HCT116 (cell line): Measurements from ENCODE around the gene NDUFB3. TPM values are rescaled to one million over a fixed set of nuclear protein-coding genes. Genes with fewer than 3 reads are reported as not detected.

Source experiments
- ATAC-seq: fragments of 200-7000 bp; cut with Tn5 transposase; 2 replicates; pipeline ENCODE4 v1.9.1; 2020; ENCODE audit warnings: mild to moderate bottlenecking, moderate library complexity
- BruUV-seq: library from RNA; stranded (reverse); fragments of 400-500 nt; replicated peaks from 2 replicates; lab custom pipeline; 2021; lab: Mats Ljungman, UMichigan
- CTCF ChIA-PET: fragments of 300-600 bp; sonication (Branson Sonifier 250); formaldehyde crosslinking; loops from one replicate; lab custom pipeline; 2021; ENCODE audit warnings: antibody characterized with exemption; lab: Charles Lee
- POLR2A ChIA-PET: fragments of 300-600, 350-600 bp; sonication (Branson Sonifier 250); formaldehyde crosslinking; loops from one replicate; lab custom pipeline; 2021; ENCODE audit warnings: antibody characterized with exemption; lab: Charles Lee
- RAD21 ChIA-PET, 2 experiments: fragments of 300-600 bp; sonication (Branson Sonifier 250); formaldehyde crosslinking; loops; one replicate each; lab custom pipeline; 2023; ENCODE audit warnings: low total read pairs in 2 of 2; ENCODE audit not compliant: uncharacterized antibody in 2 of 2, unreplicated experiment in 2 of 2, low non-redundant PET in 1 of 2; lab: Charles Lee
- DNase-seq: peaks from one replicate; pipeline ENCODE4 v3.0.0-alpha.2; 2010; ENCODE audit warnings: low read depth, low spot score
- H2AFZ ChIP-seq: fragments of 200-600 bp; shearing (Covaris generic), sonication (generic); 2 replicates; pipeline ENCODE4 v1.6.1; 2017; ENCODE audit warnings: low read depth, mixed run types, mixed read lengths, antibody characterized with exemption, low read length; ENCODE audit not compliant: poor library complexity, severe bottlenecking
- H3K27ac ChIP-seq: 2 replicates; pipeline ENCODE4 v1.5.1; 2012; ENCODE audit warnings: low read depth, low read length
- H3K27me3 ChIP-seq: fragments of 200-600 bp; sonication (generic); 2 replicates; pipeline ENCODE4 v1.6.1; 2016; ENCODE audit warnings: mixed run types, low read length, mixed read lengths; ENCODE audit not compliant: insufficient read depth
- H3K36me3 ChIP-seq, 2 experiments: fragments of 200-500 bp in 1 of 2; fragments of 200-600 bp in 1 of 2; sonication (Bioruptor generic) in 1 of 2; sonication (generic) in 1 of 2; 2 replicates each; pipeline versions ENCODE4 v1.5.1 to v1.6.1; 2014 to 2016; ENCODE audit warnings: low read length in 2 of 2, inconsistent platforms in 1 of 2, mixed read lengths in 1 of 2, mixed run types in 1 of 2; ENCODE audit not compliant: insufficient read depth in 2 of 2, control insufficient read depth in 1 of 2
- H3K4me1 ChIP-seq, 2 experiments: fragments of 200-600 bp in 1 of 2; sonication (generic) in 1 of 2; 2 replicates each; pipeline versions ENCODE4 v1.5.1 to v1.6.1; 2012 to 2017; ENCODE audit warnings: low read length in 2 of 2, inconsistent platforms in 1 of 2, mild to moderate bottlenecking in 1 of 2, mixed read lengths in 1 of 2, mixed run types in 1 of 2, moderate library complexity in 1 of 2; ENCODE audit not compliant: insufficient read depth in 2 of 2, control insufficient read depth in 1 of 2
- H3K4me2 ChIP-seq: fragments of 200-600 bp; sonication (generic); 2 replicates; pipeline ENCODE4 v1.6.1; 2017; ENCODE audit warnings: mixed run types, low read length, mixed read lengths
- H3K4me3 ChIP-seq, 2 experiments: fragments of 200-600 bp in 1 of 2; sonication (generic) in 1 of 2; replicated peaks in 1 of 2; 2 replicates each; pipeline ENCODE4 v1.5.1; 2011 to 2016; ENCODE audit warnings: low read length in 2 of 2, control low read depth in 1 of 2, low read depth in 1 of 2, mild to moderate bottlenecking in 1 of 2, mixed read lengths in 1 of 2, mixed run types in 1 of 2
- H3K79me2 ChIP-seq: fragments of 200-600 bp; sonication (generic); 2 replicates; pipeline ENCODE4 v1.6.1; 2017; ENCODE audit warnings: mild to moderate bottlenecking, mixed run types, low read length, moderate library complexity, mixed read lengths; ENCODE audit not compliant: insufficient read depth
- H3K9ac ChIP-seq: fragments of 200-600 bp; sonication (generic); 2 replicates; pipeline ENCODE4 v1.6.1; 2016; ENCODE audit warnings: low read length, mixed read lengths
- H3K9me2 ChIP-seq: fragments of 200-600 bp; sonication (generic), shearing (Covaris generic); 2 replicates; pipeline ENCODE4 v1.6.1; 2017; ENCODE audit warnings: mixed run types, mild to moderate bottlenecking, moderate library complexity; ENCODE audit not compliant: insufficient read depth
- H3K9me3 ChIP-seq, 2 experiments: fragments of 200-500 bp in 1 of 2; fragments of 200-600 bp in 1 of 2; sonication (Bioruptor generic) in 1 of 2; sonication (generic) in 1 of 2; 2 replicates each; pipeline ENCODE4 v1.6.1; 2014 to 2017; ENCODE audit warnings: low read length in 2 of 2, mixed read lengths in 2 of 2, inconsistent platforms in 1 of 2, low read depth in 1 of 2, mild to moderate bottlenecking in 1 of 2, mixed run types in 1 of 2, moderate library complexity in 1 of 2; ENCODE audit not compliant: control insufficient read depth in 1 of 2, insufficient read depth in 1 of 2
- H4K20me1 ChIP-seq: fragments of 200-600 bp; sonication (generic), shearing (Covaris generic); 2 replicates; pipeline ENCODE4 v1.6.1; 2017; ENCODE audit warnings: mixed run types, mild to moderate bottlenecking, moderate library complexity; ENCODE audit not compliant: insufficient read depth
- CBX3 ChIP-seq: IDR thresholded peaks from 2 replicates; pipeline ENCODE4 v1.6.1; 2012; ENCODE audit warnings: low read depth
- CEBPB ChIP-seq: IDR thresholded peaks from 2 replicates; pipeline ENCODE4 v1.6.1; 2012; ENCODE audit warnings: low read depth
- EGR1 ChIP-seq: IDR thresholded peaks from 2 replicates; pipeline ENCODE4 v1.6.1; 2012; ENCODE audit warnings: low read depth
- ELF1 ChIP-seq: IDR thresholded peaks from 2 replicates; pipeline ENCODE4 v1.6.1; 2012; ENCODE audit warnings: low read depth, borderline replicate concordance
- EZH2 ChIP-seq: fragments of 200-600 bp; sonication (generic); IDR thresholded peaks from 2 replicates; pipeline ENCODE4 v1.6.1; 2017; ENCODE audit warnings: antibody characterized with exemption, mixed run types
- JUND ChIP-seq: IDR thresholded peaks from 2 replicates; pipeline ENCODE4 v1.6.1; 2012
- MAX ChIP-seq: IDR thresholded peaks from 2 replicates; pipeline ENCODE4 v1.6.1; 2012
- POLR2A ChIP-seq: IDR thresholded peaks from 2 replicates; pipeline ENCODE4 v1.7.0; 2011; ENCODE audit warnings: borderline replicate concordance; ENCODE audit not compliant: insufficient read depth, insufficient read length; ENCODE audit errors: extremely low read depth
- POLR2AphosphoS5 ChIP-seq: IDR thresholded peaks from 2 replicates; pipeline ENCODE4 v1.6.1; 2011; ENCODE audit warnings: mild to moderate bottlenecking, low read depth, low read length, moderate library complexity
- RAD21 ChIP-seq: IDR thresholded peaks from 2 replicates; pipeline ENCODE4 v1.6.1; 2012; ENCODE audit warnings: low read depth, mild to moderate bottlenecking
- SIN3A ChIP-seq: IDR thresholded peaks from 2 replicates; pipeline ENCODE4 v1.6.1; 2012; ENCODE audit warnings: low read depth
- SP1 ChIP-seq: IDR thresholded peaks from 2 replicates; pipeline ENCODE4 v1.6.1; 2012; ENCODE audit warnings: low read depth
- TCF7L2 ChIP-seq: IDR thresholded peaks from 2 replicates; pipeline ENCODE4 v1.7.0; 2011; ENCODE audit warnings: borderline replicate concordance, inconsistent platforms; ENCODE audit not compliant: insufficient read depth, insufficient read length; ENCODE audit errors: extremely low read depth
- YY1 ChIP-seq: IDR thresholded peaks from 2 replicates; pipeline ENCODE4 v1.6.1; 2011; ENCODE audit warnings: low read length, low read depth, moderate library complexity, mild to moderate bottlenecking; ENCODE audit not compliant: insufficient replicate concordance; ENCODE audit errors: extremely low read depth
- ZBTB33 ChIP-seq: IDR thresholded peaks from 2 replicates; pipeline ENCODE4 v1.6.1; 2011; ENCODE audit warnings: mild to moderate bottlenecking, low read length, moderate library complexity; ENCODE audit not compliant: insufficient replicate concordance; ENCODE audit errors: extremely low read depth
- ZFX ChIP-seq: fragments of 450-650 bp; IDR thresholded peaks from 2 replicates; pipeline ENCODE4 v1.6.1; 2017
- ZNF274 ChIP-seq: fragments of 200-500 bp; sonication (Bioruptor generic); IDR thresholded peaks from 2 replicates; pipeline ENCODE4 v1.6.1; 2014; ENCODE audit warnings: mild to moderate bottlenecking, low read depth, low read length, inconsistent platforms
- intact Hi-C: fragments of 100-400 bp; cut with micrococcal nuclease; formaldehyde crosslinking; loops from 2 replicates; pipeline ENCODE4 v1.10.0; 2022
- total RNA-seq: library from RNA; stranded (reverse); gene quantifications from one replicate; pipeline ENCODE4 v1.2.1, GENCODE V29; 2021; ENCODE audit not compliant: unreplicated experiment
- TF ChIP-seq, protein P1 (sequence below), 3 experiments: fragments of 200-600 bp in 1 of 3; sonication (generic) in 1 of 3; IDR thresholded peaks in 2 of 3; conservative IDR thresholded peaks in 1 of 3; 2 replicates each; pipeline ENCODE4 v1.5.1; 2012 to 2017; ENCODE audit warnings: low read depth in 2 of 3, low read length in 2 of 3, antibody characterized with exemption in 1 of 3, borderline replicate concordance in 1 of 3, control low read depth in 1 of 3, mild to moderate bottlenecking in 1 of 3, mixed read lengths in 1 of 3, mixed run types in 1 of 3, moderate library complexity in 1 of 3; ENCODE audit not compliant: insufficient read depth in 1 of 3
- TF ChIP-seq, protein P2 (sequence below): IDR thresholded peaks from 2 replicates; pipeline ENCODE4 v1.6.1; 2012

NDUFB3 gene
- total RNA-seq, 1 experiment from 2014 or later: 94.6 TPM

- Histone ChIP-seq H3K9me2 (no peaks in the 10 kb centered on the region), H3K79me2 (peaks cover 87% of the 10 kb centered on the region), H4K20me1 (no peaks in the 10 kb centered on the region), H3K9me3 (no peaks in the 10 kb centered on the region), H2AFZ (no peak overlapping the region), H3K4me3 (no peak overlapping the region), H3K27me3 (no peaks in the 10 kb centered on the region), H3K4me1 (peaks cover 13 to 94% of the 10 kb centered on the region in 2 experiments), H3K27ac (no peak overlapping the region), H3K4me2 (0 out of 2 replicates have a peak overlapping the region, but pooled peaks have one; percentile 6), H3K36me3 (no peaks in the 10 kb centered on the region), H3K9ac (0 out of 2 replicates have a peak overlapping the region, but pooled peaks have one; percentile 7)
- ChIA-PET RAD21 (no interaction called here), POLR2A (no interaction called here), CTCF (interaction anchor here (1.2 kb wide), 2 partner anchors 8 to 31 kb away, joined by 4 read pairs; no protein-coding TSS in a partner anchor)
- DNase-seq (no peak), ATAC-seq (no peak)
- no TSS peak for BruUV-seq
- intact Hi-C loops: no loop called here
- no peak for TF ChIP-seq ELF1
- TF ChIP-seq EZH2: no peak
- TF ChIP-seq ZNF274: no peak
- TF ChIP-seq ZFX: no peak
- no peak for TF ChIP-seq POLR2A
- no peak for TF ChIP-seq EGR1
- TF ChIP-seq RAD21: no peak
- TF ChIP-seq POLR2AphosphoS5: no peak
- TF ChIP-seq, protein P1, sequence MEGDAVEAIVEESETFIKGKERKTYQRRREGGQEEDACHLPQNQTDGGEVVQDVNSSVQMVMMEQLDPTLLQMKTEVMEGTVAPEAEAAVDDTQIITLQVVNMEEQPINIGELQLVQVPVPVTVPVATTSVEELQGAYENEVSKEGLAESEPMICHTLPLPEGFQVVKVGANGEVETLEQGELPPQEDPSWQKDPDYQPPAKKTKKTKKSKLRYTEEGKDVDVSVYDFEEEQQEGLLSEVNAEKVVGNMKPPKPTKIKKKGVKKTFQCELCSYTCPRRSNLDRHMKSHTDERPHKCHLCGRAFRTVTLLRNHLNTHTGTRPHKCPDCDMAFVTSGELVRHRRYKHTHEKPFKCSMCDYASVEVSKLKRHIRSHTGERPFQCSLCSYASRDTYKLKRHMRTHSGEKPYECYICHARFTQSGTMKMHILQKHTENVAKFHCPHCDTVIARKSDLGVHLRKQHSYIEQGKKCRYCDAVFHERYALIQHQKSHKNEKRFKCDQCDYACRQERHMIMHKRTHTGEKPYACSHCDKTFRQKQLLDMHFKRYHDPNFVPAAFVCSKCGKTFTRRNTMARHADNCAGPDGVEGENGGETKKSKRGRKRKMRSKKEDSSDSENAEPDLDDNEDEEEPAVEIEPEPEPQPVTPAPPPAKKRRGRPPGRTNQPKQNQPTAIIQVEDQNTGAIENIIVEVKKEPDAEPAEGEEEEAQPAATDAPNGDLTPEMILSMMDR (IDR thresholded peaks at IDR 0.05 in 2 of 3, conservative IDR thresholded peaks at IDR 0.05 in 1 of 3; ENCODE audit: borderline replicate concordance in 1 of 3, insufficient read depth in 1 of 3, low read depth in 2 of 3, low read length in 2 of 3): no peak
- TF ChIP-seq CBX3: no peak
- TF ChIP-seq TCF7L2: no peak
- TF ChIP-seq CEBPB: no peak
- no peak for TF ChIP-seq SP1
- no peak for TF ChIP-seq JUND
- no peak for TF ChIP-seq YY1
- TF ChIP-seq, protein P2, sequence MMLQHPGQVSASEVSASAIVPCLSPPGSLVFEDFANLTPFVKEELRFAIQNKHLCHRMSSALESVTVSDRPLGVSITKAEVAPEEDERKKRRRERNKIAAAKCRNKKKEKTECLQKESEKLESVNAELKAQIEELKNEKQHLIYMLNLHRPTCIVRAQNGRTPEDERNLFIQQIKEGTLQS: no peak
- TF ChIP-seq SIN3A: no peak
- no peak for TF ChIP-seq ZBTB33
- no peak for TF ChIP-seq MAX
Measured at GRCh38 chr2:201126308-201127151, 54.7 kb downstream of the NDUFB3 start.
